ENCODE results near the gene ANTXR1.

- TF ChIP-seq POLR2A (IDR thresholded peaks at IDR 0.05) (no peak), CTCF (IDR thresholded peaks at IDR 0.05) (no peak)
Measured at GRCh38 chr2:69031466-69031865, 18.5 kb downstream of the ANTXR1 start.
